ENCODE data around the gene SNAPC2.

The SNAPC2 gene

GRCh38 chr19:7907122-7907521, 13.0 kb upstream of the SNAPC2 start:
- H3K4me3 ChIP-seq (ENCODE audit: low read length): no peak overlapping the region
- DNase-seq (ENCODE audit: low read depth): no peak
- no peak for TF ChIP-seq CTCF (conservative IDR thresholded peaks at IDR 0.05; ENCODE audit: low read depth, low read length)

GRCh38 chr19:7907544-7907943, 12.6 kb upstream of the SNAPC2 start:
- TF ChIP-seq CTCF (conservative IDR thresholded peaks at IDR 0.05; ENCODE audit: low read depth, low read length): no peak
- H3K4me3 ChIP-seq (ENCODE audit: low read length): no peak overlapping the region
- DNase-seq (ENCODE audit: low read depth): no peak

- DNase-seq (ENCODE audit: low read depth): no peak
- H3K4me3 ChIP-seq (ENCODE audit: low read length): no peak overlapping the region
- no peak for TF ChIP-seq CTCF (conservative IDR thresholded peaks at IDR 0.05; ENCODE audit: low read depth, low read length)
These were observed 11.9 kb upstream of the SNAPC2 start for GRCh38 chr19:7908078-7908699.

GRCh38 chr19:7908742-7909461, 11.2 kb upstream of the SNAPC2 start:
- no peak overlapping the region for H3K4me3 ChIP-seq (ENCODE audit: low read length)
- no peak for DNase-seq (ENCODE audit: low read depth)
- no peak for TF ChIP-seq CTCF (conservative IDR thresholded peaks at IDR 0.05; ENCODE audit: low read depth, low read length)

GRCh38 chr19:7909471-7910067, 10.6 kb upstream of the SNAPC2 start:
- H3K4me3 ChIP-seq (ENCODE audit: low read length): no peak overlapping the region
- no peak for DNase-seq (ENCODE audit: low read depth)
- TF ChIP-seq CTCF (conservative IDR thresholded peaks at IDR 0.05; ENCODE audit: low read depth, low read length): no peak

GRCh38 chr19:7910321-7911161, 9.6 kb upstream of the SNAPC2 start:
- TF ChIP-seq CTCF (conservative IDR thresholded peaks at IDR 0.05; ENCODE audit: low read depth, low read length): no peak
- H3K4me3 ChIP-seq (ENCODE audit: low read length): no peak overlapping the region
- no peak for DNase-seq (ENCODE audit: low read depth)

Measured in retinal pigment epithelial cell (primary cell).